ENCODE measurements around the gene CD34. TPM values are rescaled to one million over a fixed set of nuclear protein-coding genes. Genes with fewer than 3 reads are reported as not detected.

CD34 gene
- total RNA-seq, 2 experiments from 2014 or later: not detected

GRCh38 chr1:207909687-207910086 lies 1.2 kb downstream of the CD34 start:
- H3K4me1 ChIP-seq (ENCODE audit: insufficient read depth, low read length, poor library complexity, severe bottlenecking): no peaks in the 10 kb centered on the region
- H4K20me1 ChIP-seq (ENCODE audit: insufficient read depth, low read length): no peaks in the 10 kb centered on the region
- no peaks in the 10 kb centered on the region for H3K79me2 ChIP-seq (ENCODE audit: insufficient read depth, low read depth, low read length)
- intact Hi-C loops (cut with micrococcal nuclease; ENCODE audit: unreplicated experiment): no loop called here
- TF ChIP-seq EZH2phosphoT487 (IDR thresholded peaks at IDR 0.05; ENCODE audit: borderline replicate concordance, low read depth, low read length): no peak
- TF ChIP-seq CTCF (conservative IDR thresholded peaks at IDR 0.05; ENCODE audit: low read length): no peak
- DNase-seq (ENCODE audit: low spot score): no peak
- no peaks in the 10 kb centered on the region for H3K9me3 ChIP-seq (ENCODE audit: low read length)
- ChIA-PET POLR2A (no interaction called here), CTCF (ENCODE audit: unreplicated experiment) (no interaction called here)
- H3K27ac ChIP-seq (ENCODE audit: low read depth, low read length, poor library complexity, severe bottlenecking): no peak overlapping the region
- H3K4me3 ChIP-seq (ENCODE audit: low read depth, low read length, poor library complexity, severe bottlenecking): no peak overlapping the region
- H3K36me3 ChIP-seq (ENCODE audit: insufficient read depth, low read length): no peaks in the 10 kb centered on the region
- no TSS peak for BruUV-seq (replicated peaks)
- H3K9me2 ChIP-seq (ENCODE audit: insufficient read depth, low read length): no peaks in the 10 kb centered on the region
- no peak overlapping the region for H3K4me2 ChIP-seq (ENCODE audit: low read length)
- H2AFZ ChIP-seq (ENCODE audit: low read length): no peak overlapping the region

GRCh38 chr1:207908107-207908734 lies 2.7 kb downstream of the CD34 start:
- H4K20me1 ChIP-seq (ENCODE audit: insufficient read depth, low read length): no peaks in the 10 kb centered on the region
- no peak overlapping the region for H2AFZ ChIP-seq (ENCODE audit: low read length)
- no peaks in the 10 kb centered on the region for H3K36me3 ChIP-seq (ENCODE audit: insufficient read depth, low read length)
- ChIA-PET CTCF (ENCODE audit: unreplicated experiment) (no interaction called here), POLR2A (interaction anchor here (0.7 kb wide), 1 partner anchor 68 kb away, joined by 3 read pairs; no protein-coding TSS in a partner anchor)
- BruUV-seq (replicated peaks): no TSS peak
- H3K4me3 ChIP-seq (ENCODE audit: low read depth, low read length, poor library complexity, severe bottlenecking): no peak overlapping the region
- H3K4me1 ChIP-seq (ENCODE audit: insufficient read depth, low read length, poor library complexity, severe bottlenecking): no peaks in the 10 kb centered on the region
- H3K9me2 ChIP-seq (ENCODE audit: insufficient read depth, low read length): no peaks in the 10 kb centered on the region
- no peaks in the 10 kb centered on the region for H3K79me2 ChIP-seq (ENCODE audit: insufficient read depth, low read depth, low read length)
- DNase-seq (ENCODE audit: low spot score): no peak
- no peak overlapping the region for H3K27ac ChIP-seq (ENCODE audit: low read depth, low read length, poor library complexity, severe bottlenecking)
- TF ChIP-seq CTCF (conservative IDR thresholded peaks at IDR 0.05; ENCODE audit: low read length) (no peak), EZH2phosphoT487 (IDR thresholded peaks at IDR 0.05; ENCODE audit: borderline replicate concordance, low read depth, low read length) (no peak)
- no peaks in the 10 kb centered on the region for H3K9me3 ChIP-seq (ENCODE audit: low read length)
- H3K4me2 ChIP-seq (ENCODE audit: low read length): no peak overlapping the region
- intact Hi-C loops (cut with micrococcal nuclease; ENCODE audit: unreplicated experiment): no loop called here

- Histone ChIP-seq H3K27ac (ENCODE audit: low read depth, low read length, poor library complexity, severe bottlenecking) (no peak overlapping the region), H3K4me1 (ENCODE audit: insufficient read depth, low read length, poor library complexity, severe bottlenecking) (no peaks in the 10 kb centered on the region), H4K20me1 (ENCODE audit: insufficient read depth, low read length) (no peaks in the 10 kb centered on the region), H3K4me3 (ENCODE audit: low read depth, low read length, poor library complexity, severe bottlenecking) (no peak overlapping the region), H3K4me2 (ENCODE audit: low read length) (no peak overlapping the region), H3K9me2 (ENCODE audit: insufficient read depth, low read length) (no peaks in the 10 kb centered on the region), H3K36me3 (ENCODE audit: insufficient read depth, low read length) (no peaks in the 10 kb centered on the region), H3K79me2 (ENCODE audit: insufficient read depth, low read depth, low read length) (no peaks in the 10 kb centered on the region), H3K9me3 (ENCODE audit: low read length) (no peaks in the 10 kb centered on the region), H2AFZ (ENCODE audit: low read length) (no peak overlapping the region)
- TF ChIP-seq CTCF (conservative IDR thresholded peaks at IDR 0.05; ENCODE audit: low read length): no peak
- TF ChIP-seq EZH2phosphoT487 (IDR thresholded peaks at IDR 0.05; ENCODE audit: borderline replicate concordance, low read depth, low read length): no peak
- no TSS peak for BruUV-seq (replicated peaks)
- no peak for DNase-seq (ENCODE audit: low spot score)
- POLR2A ChIA-PET: interaction anchor here (0.7 kb wide), 1 partner anchor 9 kb away, joined by 3 read pairs; no protein-coding TSS in a partner anchor
- intact Hi-C loops (cut with micrococcal nuclease; ENCODE audit: unreplicated experiment): no loop called here
- CTCF ChIA-PET (ENCODE audit: unreplicated experiment): no interaction called here
Observed at GRCh38 chr1:207904391-207904790, 6.5 kb downstream of the CD34 start.
